BLaER1 (cell line): ENCODE measurements around the gene SSR4.

ENCODE experiments used
- H3K27ac ChIP-seq: shearing (Covaris generic); formaldehyde crosslinking; 2 replicates; pipeline ENCODE4 v1.8.1; 2022
- H3K27me3 ChIP-seq: shearing (Covaris generic); formaldehyde crosslinking; 2 replicates; pipeline ENCODE4 v1.8.1; 2022
- H3K36me3 ChIP-seq: shearing (Covaris generic); formaldehyde crosslinking; 2 replicates; pipeline ENCODE4 v1.8.1; 2022
- H3K4me1 ChIP-seq: shearing (Covaris generic); formaldehyde crosslinking; 2 replicates; pipeline ENCODE4 v1.8.1; 2022
- H3K4me2 ChIP-seq: shearing (Covaris generic); formaldehyde crosslinking; 2 replicates; pipeline ENCODE4 v1.8.1; 2022
- H3K4me3 ChIP-seq: shearing (Covaris generic); formaldehyde crosslinking; 2 replicates; pipeline ENCODE4 v1.8.1; 2022
- H3K9ac ChIP-seq: shearing (Covaris generic); formaldehyde crosslinking; 2 replicates; pipeline ENCODE4 v1.8.1; 2022
- H3K9me3 ChIP-seq: shearing (Covaris generic); formaldehyde crosslinking; 2 replicates; pipeline ENCODE4 v1.8.1; 2022
- H4K20me1 ChIP-seq: shearing (Covaris generic); formaldehyde crosslinking; 2 replicates; pipeline ENCODE4 v1.8.1; 2022
- Cebpa-rat ChIP-seq: shearing (Covaris generic); IDR thresholded peaks from 2 replicates; pipeline ENCODE4 v1.8.1; 2022

SSR4 gene

DNA sequence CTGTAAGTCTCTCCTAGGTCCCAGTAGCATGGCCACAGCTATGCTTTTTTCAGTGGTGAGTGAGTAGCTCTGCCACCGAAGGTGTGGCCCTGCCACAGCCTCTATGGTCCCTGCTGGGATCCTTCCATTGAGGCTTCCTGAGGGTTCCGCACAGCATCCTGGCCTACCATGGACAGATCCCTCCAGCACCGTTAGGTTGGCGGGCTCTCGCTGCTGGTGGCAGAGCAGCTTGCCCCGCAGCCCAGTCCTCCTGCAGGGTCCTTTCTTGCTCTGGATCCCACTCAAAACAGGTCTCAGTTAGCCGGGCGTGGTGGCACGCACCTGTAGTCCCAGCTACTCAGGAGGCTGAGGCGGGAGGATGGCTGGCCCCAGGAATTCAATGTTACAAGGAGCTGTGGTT is 38.3 kb downstream of the SSR4 start:
- Histone ChIP-seq H4K20me1 (peaks cover 8% of the 10 kb centered on the region; the same call in 1 of the 2 replicates), H3K27me3 (peaks cover 81% of the 10 kb centered on the region), H3K27ac (no peak overlapping the region), H3K4me1 (0 out of 2 replicates have a peak, but pooled peaks cover 6% of the 10 kb centered on the region), H3K9me3 (peaks cover 41% of the 10 kb centered on the region), H3K36me3 (no peaks in the 10 kb centered on the region), H3K4me3 (no peak overlapping the region), H3K4me2 (no peak overlapping the region), H3K9ac (no peak overlapping the region)
- TF ChIP-seq Cebpa-rat, result no peak

DNA sequence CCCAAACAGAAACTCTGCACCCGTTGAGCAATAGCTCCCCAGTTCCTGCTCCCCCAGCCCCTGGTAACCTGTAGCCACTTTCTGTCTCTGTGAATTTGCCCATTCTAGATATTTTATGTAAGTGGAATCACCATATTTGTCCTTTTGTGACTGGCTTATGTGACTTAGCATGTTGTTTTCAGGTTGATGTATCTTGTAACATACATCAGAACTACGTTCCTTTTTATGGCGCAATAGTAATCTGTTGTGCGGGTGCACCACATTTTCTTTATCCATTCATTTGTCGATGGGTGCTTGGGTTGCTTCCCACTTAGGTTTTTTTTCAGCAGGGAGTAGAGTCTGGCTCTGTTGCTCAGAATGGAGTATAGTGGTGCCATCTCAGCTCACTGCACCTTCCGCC is 42.5 kb downstream of the SSR4 start:
- peaks cover 8% of the 10 kb centered on the region for H3K9me3 ChIP-seq
- H3K36me3 ChIP-seq, result no peaks in the 10 kb centered on the region
- no peaks in the 10 kb centered on the region for H3K4me1 ChIP-seq
- no peak overlapping the region for H3K9ac ChIP-seq
- 0 out of 2 replicates have a peak, but pooled peaks have one; percentile 32 for TF ChIP-seq Cebpa-rat
- H3K27me3 ChIP-seq, result peaks cover 81% of the 10 kb centered on the region
- no peak overlapping the region for H3K27ac ChIP-seq
- no peak overlapping the region for H3K4me2 ChIP-seq
- H4K20me1 ChIP-seq, result peaks cover 4% of the 10 kb centered on the region; the same call in 1 of the 2 replicates
- no peak overlapping the region for H3K4me3 ChIP-seq

DNA sequence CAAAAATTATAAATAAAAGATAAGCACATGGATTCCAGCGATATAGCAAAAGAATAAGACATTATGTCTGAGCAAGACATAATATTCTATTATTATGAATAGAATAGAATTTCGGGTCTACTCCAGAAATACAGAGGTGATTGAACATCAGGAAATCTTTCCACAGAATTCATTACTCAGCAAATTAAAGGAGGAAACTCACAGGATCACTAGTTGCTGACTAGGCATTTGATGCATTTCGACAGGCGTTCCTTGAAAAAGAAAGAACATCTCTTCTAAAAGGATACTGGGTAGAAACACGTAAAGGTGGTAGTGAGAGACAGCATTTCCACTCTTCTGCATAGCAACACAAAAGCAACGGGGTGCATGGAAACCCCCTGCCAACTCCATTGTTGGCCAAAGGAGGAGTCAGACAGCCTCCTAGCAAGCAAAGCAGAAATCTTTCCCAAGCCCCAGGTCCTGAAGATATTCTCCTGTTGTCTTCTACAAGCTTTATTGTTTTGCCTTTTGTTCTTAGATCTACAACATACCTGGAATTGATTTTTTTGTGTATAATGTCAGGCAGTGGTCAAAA is 50.1 kb downstream of the SSR4 start:
- peaks cover 90% of the 10 kb centered on the region for H3K27me3 ChIP-seq
- 0 out of 2 replicates have a peak, but pooled peaks cover 5% of the 10 kb centered on the region for H3K9me3 ChIP-seq
- no peaks in the 10 kb centered on the region for H3K36me3 ChIP-seq
- no peak for TF ChIP-seq Cebpa-rat
- H3K4me3 ChIP-seq, result no peak overlapping the region
- peaks cover 7% of the 10 kb centered on the region; the same call in 1 of the 2 replicates for H4K20me1 ChIP-seq
- no peak overlapping the region for H3K9ac ChIP-seq
- H3K4me2 ChIP-seq, result no peak overlapping the region
- H3K27ac ChIP-seq, result no peak overlapping the region
- H3K4me1 ChIP-seq, result 0 out of 2 replicates have a peak, but pooled peaks cover 4% of the 10 kb centered on the region

DNA sequence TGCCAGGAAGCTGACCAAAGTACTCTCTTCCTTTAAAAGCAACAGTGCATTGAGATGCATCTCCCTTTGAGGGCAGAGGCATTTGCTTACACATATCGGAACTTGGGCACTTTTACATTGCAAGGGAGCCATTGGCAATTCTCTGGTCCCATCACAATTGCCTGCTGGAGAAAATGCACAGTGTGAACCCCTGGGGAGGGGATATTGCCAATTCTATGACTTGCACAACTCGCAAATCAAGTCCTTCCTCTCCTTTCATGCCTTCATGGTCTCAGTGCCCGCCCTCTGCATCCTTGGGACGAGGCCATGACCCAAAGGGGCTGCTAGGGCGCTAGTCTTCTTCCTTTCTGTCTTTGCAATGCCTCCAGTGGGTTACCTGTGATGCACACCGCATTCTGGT is 50.7 kb downstream of the SSR4 start:
- H3K9me3 ChIP-seq, result 0 out of 2 replicates have a peak, but pooled peaks cover 5% of the 10 kb centered on the region
- H3K27ac ChIP-seq, result no peak overlapping the region
- H3K4me1 ChIP-seq, result 0 out of 2 replicates have a peak, but pooled peaks cover 4% of the 10 kb centered on the region
- no peak overlapping the region for H3K4me3 ChIP-seq
- H3K36me3 ChIP-seq, result no peaks in the 10 kb centered on the region
- peaks cover 7% of the 10 kb centered on the region; the same call in 1 of the 2 replicates for H4K20me1 ChIP-seq
- no peak for TF ChIP-seq Cebpa-rat
- no peak overlapping the region for H3K4me2 ChIP-seq
- H3K9ac ChIP-seq, result no peak overlapping the region
- peaks cover 90% of the 10 kb centered on the region for H3K27me3 ChIP-seq

DNA sequence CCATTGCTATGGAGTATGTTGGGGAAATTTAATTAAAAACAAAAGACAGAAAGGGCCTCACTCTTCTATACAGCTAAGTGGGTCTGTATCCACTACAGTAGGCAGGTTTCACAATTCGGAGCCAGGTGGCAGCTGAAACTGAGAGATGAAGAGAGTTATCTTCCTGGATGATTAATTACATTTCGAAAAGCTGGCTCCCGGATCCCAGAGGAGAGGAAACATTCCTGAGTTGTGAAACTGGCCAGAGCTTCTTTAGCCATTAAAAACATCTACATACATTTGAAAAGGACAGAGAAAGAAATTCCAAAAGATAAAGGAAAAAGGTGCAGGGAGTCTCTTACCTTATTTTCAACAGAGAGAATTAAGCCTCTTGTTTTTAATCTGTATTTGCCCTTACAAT is 51.4 kb downstream of the SSR4 start:
- TF ChIP-seq Cebpa-rat, result no peak
- no peak overlapping the region for H3K4me2 ChIP-seq
- H3K27me3 ChIP-seq, result peaks cover 90% of the 10 kb centered on the region
- H3K4me1 ChIP-seq, result 0 out of 2 replicates have a peak, but pooled peaks cover 4% of the 10 kb centered on the region
- H3K36me3 ChIP-seq, result no peaks in the 10 kb centered on the region
- H3K9me3 ChIP-seq, result 0 out of 2 replicates have a peak, but pooled peaks cover 5% of the 10 kb centered on the region
- H3K4me3 ChIP-seq, result no peak overlapping the region
- H4K20me1 ChIP-seq, result peaks cover 7% of the 10 kb centered on the region; the same call in 1 of the 2 replicates
- H3K27ac ChIP-seq, result no peak overlapping the region
- H3K9ac ChIP-seq, result no peak overlapping the region
